DND-41 (cell line): Measurements from ENCODE around the gene THSD4.

Source experiments
- EZH2 ChIP-seq: IDR thresholded peaks from 3 replicates; pipeline ENCODE4 v1.6.1; 2012; ENCODE audit warnings: borderline replicate concordance, low read depth, mild to moderate bottlenecking, moderate library complexity, low read length, inconsistent platforms; ENCODE audit not compliant: severe bottlenecking
- TF ChIP-seq, protein P1 (sequence below): IDR thresholded peaks from 2 replicates; pipeline ENCODE4 v1.5.1; 2012; ENCODE audit warnings: borderline replicate concordance, low read length, moderate library complexity, mild to moderate bottlenecking; ENCODE audit not compliant: poor library complexity, severe bottlenecking; ENCODE audit errors: extremely low read depth

DNA sequence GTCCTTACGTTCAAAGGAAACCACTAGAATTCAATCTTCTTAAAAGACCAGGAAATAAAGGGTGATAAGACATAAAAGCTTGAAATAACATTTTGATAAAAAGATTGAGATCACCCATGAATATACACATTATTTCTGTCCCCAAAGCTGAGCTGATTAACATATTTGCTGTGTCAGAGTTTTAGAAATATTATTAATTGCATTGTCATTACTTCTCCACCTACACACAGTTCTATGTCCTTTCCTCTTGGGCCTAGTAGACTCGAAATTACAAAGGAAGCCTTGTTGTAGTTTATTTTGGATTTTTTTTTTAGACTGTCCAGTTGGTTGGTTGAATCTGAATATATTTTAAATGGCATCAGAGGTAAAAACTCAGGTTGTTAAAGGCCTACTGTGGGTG is 614.0 kb downstream of the THSD4 start:
- TF ChIP-seq EZH2: no peak
- TF ChIP-seq, protein P1, sequence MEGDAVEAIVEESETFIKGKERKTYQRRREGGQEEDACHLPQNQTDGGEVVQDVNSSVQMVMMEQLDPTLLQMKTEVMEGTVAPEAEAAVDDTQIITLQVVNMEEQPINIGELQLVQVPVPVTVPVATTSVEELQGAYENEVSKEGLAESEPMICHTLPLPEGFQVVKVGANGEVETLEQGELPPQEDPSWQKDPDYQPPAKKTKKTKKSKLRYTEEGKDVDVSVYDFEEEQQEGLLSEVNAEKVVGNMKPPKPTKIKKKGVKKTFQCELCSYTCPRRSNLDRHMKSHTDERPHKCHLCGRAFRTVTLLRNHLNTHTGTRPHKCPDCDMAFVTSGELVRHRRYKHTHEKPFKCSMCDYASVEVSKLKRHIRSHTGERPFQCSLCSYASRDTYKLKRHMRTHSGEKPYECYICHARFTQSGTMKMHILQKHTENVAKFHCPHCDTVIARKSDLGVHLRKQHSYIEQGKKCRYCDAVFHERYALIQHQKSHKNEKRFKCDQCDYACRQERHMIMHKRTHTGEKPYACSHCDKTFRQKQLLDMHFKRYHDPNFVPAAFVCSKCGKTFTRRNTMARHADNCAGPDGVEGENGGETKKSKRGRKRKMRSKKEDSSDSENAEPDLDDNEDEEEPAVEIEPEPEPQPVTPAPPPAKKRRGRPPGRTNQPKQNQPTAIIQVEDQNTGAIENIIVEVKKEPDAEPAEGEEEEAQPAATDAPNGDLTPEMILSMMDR: no peak
